Stimulated activated CD8-positive, alpha-beta memory T cell treated with anti-CD3 and anti-CD28 coated beads, Interleukin-7, amount 100 ng/mL, for 48 hours (primary cell): ENCODE data around the gene LTO1.

Source experiments
- DNase-seq, 2 donors: peaks; one replicate each; pipeline ENCODE4 v3.0.0-alpha.2; 2020; ENCODE audit warnings: low read depth in 1 of 2; ENCODE audit errors: extremely low read depth in 1 of 2

LTO1 gene

DNA sequence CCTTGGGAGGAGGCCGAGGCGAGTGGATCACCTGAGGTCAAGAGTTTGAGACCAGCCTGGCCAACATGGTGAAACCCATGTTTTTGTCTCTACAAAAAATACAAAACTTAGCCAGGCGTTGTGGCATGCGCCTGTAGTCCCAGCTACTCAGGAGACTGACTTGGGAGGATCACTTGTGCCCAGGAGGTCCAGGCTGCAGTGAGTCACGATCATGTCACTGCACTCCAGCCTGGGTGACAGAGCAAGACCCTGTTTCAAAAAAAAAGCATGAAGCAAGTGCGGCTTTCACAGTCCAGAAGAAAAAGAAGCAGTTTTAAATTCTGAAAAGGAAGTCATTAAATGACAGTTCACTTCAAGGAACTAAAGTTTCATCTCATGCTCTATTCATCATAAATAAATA is 7.1 kb upstream of the LTO1 start:
- no peak for DNase-seq

- DNase-seq: no peak
Observed at GRCh38 chr11:69680688-69681087, 5.5 kb upstream of the LTO1 start.

DNA sequence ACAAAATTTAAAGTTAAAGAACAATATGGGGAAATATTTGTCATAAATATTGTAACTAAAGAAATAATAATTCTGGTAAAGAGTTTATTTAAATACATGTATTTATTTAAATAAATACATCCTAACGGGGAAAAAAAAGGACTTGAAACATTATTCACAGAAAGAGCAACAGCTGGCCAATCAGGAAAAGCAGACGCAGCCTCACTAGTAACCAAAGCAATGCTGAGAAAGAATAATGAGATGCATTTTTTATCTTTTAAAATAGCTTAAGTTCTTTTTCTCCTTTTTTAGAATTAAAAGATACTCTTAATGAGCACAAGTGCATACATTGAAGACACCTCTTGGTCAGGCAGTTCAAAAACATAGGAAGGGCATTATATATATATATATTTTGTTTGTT is 2.6 kb upstream of the LTO1 start:
- no peak for DNase-seq

DNA sequence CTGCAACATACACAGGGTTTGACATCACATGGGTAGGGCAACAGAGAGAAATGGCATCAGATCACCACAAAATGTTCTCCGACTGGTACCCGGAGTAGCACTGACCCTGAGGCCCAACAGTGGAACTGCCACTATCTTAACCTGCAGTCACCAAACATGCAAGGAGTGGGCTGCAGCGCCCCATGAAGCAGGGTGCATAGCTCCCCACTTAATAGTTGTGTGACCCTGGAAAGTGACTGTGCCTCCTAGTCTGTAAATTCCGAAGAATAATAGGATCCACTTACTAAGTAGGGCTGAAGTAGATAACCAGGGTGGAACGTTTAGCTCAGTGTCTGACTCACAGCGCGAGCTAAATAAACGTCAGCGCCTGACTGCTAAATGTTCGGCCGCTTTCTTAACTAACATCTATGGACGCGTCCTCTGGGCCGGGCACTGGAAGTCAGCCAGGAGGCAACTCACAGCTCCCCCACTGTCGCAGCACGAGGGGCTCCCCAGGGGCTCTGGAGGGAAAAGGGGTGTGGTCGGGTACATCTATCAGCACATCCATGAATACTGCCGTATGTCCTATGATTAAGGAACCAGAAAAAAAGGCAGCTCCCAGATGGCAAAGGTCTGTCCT is 777 bp downstream of the LTO1 start:
- DNase-seq: no peak

- DNase-seq: no peak
Observed at GRCh38 chr11:69671734-69672465, 3.3 kb downstream of the LTO1 start.

- DNase-seq: peak in 1 of 2 donors; percentile 11
Observed at GRCh38 chr11:69670158-69670845, 4.9 kb downstream of the LTO1 start.

- DNase-seq: no peak
Observed at GRCh38 chr11:69669486-69669885, 5.7 kb downstream of the LTO1 start.

DNA sequence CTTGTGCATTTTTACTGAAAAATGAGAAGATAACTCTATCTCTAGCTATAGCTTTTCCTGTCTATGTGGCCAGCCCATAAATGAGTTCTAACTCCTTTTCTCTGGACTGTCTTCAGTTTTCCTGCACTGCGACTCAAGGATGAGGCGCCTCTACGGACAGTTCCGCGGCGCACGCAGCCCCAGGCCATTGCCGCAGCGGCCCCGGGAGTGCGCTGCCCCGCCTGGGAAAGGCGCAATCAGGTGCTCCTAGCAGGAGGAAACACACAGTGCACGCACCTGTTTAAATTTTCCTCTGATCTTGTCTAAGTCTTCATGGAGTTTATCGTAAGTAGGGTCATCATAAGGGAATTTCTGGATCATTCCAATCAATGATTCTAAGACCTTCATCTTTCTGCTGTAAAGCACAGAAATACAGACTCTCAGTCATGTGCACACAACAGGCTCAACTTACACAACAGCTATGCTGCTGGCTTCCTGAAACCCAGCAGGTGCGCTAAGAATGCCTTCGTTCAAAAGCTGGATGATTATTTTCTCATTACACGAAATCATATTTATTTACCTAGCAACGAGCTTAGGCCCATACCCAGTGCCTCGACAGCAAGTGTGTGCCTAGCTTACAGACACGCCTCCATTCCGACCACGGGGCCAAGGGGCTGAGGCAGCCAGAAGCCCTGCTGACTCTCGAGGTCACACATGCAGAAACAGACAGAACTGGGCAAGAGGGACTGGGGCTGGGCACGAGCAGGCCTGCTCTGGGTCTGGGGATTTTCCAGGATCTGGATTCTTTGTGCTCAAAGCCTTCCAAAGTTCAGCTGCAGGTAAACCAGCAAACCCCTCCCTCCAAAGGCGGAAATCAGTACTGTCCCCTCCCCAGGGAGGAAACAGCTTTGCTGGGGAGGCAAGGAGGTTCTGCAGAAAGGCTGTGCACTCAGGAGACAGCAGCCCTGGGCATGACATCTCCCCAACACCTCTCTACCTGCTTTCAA is 7.2 kb downstream of the LTO1 start:
- DNase-seq: no peak

- no peak for DNase-seq
Observed at GRCh38 chr11:69666752-69667536, 8.2 kb downstream of the LTO1 start.

DNA sequence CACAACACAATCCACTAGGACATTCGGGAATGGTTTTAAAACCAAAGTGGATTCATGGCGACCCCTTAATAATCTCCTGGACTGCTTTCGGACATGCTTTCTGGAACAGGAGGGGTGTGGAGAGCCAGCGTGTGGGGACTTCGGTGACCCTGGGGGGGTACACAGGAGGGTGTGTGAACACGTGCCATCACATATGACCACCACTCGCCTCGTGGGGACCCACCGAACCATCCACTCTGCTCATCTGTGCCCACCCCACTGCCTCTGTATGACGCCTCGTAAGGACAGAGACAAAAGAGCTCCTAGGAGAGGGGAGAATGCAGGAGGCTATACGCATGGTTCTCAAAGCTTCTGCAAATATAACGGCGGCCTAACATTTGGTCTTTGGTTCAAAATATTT is 8.9 kb downstream of the LTO1 start:
- no peak for DNase-seq

GRCh38 chr11:69665669-69666068 is 9.5 kb downstream of the LTO1 start:
- DNase-seq: no peak

- no peak for DNase-seq
Observed at GRCh38 chr11:69664901-69665300, 10.3 kb downstream of the LTO1 start.

GRCh38 chr11:69664103-69664775 is 10.9 kb downstream of the LTO1 start:
- DNase-seq: no peak

- DNase-seq: no peak
Observed at GRCh38 chr11:69663326-69663725, 11.8 kb downstream of the LTO1 start.

GRCh38 chr11:69662806-69663205 is 12.3 kb downstream of the LTO1 start:
- no peak for DNase-seq

- no peak for DNase-seq
Observed at GRCh38 chr11:69662021-69662698, 13.0 kb downstream of the LTO1 start.

GRCh38 chr11:69661413-69661715 is 13.8 kb downstream of the LTO1 start:
- no peak for DNase-seq

DNA sequence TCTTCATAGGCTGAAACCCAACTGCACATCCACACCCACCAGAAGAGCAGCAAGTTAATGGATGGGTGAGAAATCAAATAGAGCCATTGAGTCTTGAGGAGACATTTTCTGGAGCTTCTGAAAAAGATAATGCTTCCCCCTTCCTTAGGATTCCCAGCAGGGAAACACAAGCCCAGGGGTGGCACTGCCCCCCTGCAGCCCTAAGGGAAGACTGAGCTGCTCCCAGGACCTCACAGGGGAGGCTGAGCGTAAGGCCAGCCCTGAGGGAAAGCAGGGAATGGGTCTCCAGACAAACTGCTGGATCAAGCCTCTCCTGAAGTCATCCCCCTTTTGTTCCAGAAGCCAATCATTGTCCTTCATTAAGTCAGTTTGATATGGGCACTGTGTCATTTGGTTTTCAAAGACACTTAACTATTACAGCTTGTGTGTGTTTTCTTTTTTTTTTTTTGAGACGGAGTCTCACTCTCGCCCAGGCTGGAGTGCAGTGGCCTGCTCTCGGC is 15.1 kb downstream of the LTO1 start:
- no peak for DNase-seq

DNA sequence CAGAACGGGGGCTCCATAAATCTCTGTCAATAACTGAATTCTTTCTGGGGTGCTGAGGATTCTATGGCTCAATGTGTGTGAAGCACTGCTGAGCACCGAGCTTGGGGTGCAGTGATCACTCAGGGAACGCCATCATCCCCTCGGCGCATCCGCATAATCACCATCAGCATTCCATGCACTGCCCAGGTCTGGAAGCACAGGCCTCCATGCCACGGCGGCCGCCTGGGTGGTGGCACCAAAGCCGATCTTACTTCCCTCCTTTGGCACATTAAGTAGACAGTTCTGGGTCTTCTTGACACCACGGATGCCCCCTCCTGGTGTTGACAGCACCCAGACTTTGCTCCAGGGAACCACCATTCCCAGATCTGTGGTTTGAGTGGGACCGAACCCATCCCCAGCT is 15.6 kb downstream of the LTO1 start:
- DNase-seq: no peak
